ENCODE measurements around the gene DCC.
"Not testable (repeated sequence)": the region's sequence is repeated elsewhere in the genome, so short reads cannot be mapped to it uniquely, and the experiment has no call there.

DCC gene

DNA sequence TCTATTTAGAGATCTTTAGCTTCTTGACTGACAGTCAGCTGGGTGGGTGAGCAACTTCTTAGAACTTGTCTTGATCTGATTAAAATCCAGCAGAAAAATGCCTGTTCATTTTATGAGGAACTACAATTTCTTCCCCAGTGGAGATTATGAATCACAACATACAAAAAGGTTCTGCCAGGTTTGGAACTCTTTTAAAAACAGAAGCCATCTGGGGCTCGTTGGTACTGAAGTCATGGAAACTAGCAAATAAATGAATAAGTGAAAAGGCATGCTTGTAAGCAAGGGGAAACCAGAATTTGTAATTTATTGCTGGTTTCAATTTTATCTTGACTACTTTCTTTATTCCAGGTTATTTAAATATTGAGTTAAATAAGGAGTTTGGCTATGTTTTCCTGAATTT, 1117.1 kb downstream of the DCC start:
- H3K9ac ChIP-seq, result no peak overlapping the region
- no peak overlapping the region for H3K4me2 ChIP-seq (ENCODE audit: low read length)
- no peaks in the 10 kb centered on the region for H3K9me3 ChIP-seq (ENCODE audit: control insufficient read depth, low read length)
- H3K36me3 ChIP-seq (ENCODE audit: control insufficient read depth, insufficient read depth, low read length), result no peaks in the 10 kb centered on the region
- H3K27ac ChIP-seq, result no peak overlapping the region
- no peak overlapping the region for H2AFZ ChIP-seq
- no peaks in the 10 kb centered on the region for H3K4me1 ChIP-seq
- no peaks in the 10 kb centered on the region for H3K27me3 ChIP-seq (ENCODE audit: control insufficient read depth, insufficient read depth, low read length)
- H3K79me2 ChIP-seq, result no peaks in the 10 kb centered on the region
- H3K4me3 ChIP-seq (ENCODE audit: low read depth, low read length), result no peak overlapping the region
- TF ChIP-seq, protein P1, sequence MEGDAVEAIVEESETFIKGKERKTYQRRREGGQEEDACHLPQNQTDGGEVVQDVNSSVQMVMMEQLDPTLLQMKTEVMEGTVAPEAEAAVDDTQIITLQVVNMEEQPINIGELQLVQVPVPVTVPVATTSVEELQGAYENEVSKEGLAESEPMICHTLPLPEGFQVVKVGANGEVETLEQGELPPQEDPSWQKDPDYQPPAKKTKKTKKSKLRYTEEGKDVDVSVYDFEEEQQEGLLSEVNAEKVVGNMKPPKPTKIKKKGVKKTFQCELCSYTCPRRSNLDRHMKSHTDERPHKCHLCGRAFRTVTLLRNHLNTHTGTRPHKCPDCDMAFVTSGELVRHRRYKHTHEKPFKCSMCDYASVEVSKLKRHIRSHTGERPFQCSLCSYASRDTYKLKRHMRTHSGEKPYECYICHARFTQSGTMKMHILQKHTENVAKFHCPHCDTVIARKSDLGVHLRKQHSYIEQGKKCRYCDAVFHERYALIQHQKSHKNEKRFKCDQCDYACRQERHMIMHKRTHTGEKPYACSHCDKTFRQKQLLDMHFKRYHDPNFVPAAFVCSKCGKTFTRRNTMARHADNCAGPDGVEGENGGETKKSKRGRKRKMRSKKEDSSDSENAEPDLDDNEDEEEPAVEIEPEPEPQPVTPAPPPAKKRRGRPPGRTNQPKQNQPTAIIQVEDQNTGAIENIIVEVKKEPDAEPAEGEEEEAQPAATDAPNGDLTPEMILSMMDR (IDR thresholded peaks at IDR 0.05), result no peak

DNA sequence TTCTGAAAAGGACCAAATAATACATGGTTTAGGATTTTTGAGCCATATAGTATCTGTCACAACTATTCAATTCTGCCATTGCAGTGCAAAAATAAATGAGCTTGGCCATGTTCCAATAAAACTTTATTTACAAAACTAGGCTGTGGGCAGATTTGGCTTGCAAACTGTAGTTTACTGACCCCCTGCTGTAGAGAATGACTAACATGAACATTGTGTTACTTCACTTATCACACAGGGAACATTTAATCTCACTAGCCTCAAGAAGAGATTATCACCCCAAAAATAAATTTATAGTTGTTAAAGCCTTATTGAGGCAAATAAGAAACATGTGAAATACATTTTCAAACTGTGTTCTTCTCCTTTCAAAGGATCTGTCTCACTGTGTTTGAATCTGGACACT, 1118.3 kb downstream of the DCC start:
- TF ChIP-seq, protein P1 (IDR thresholded peaks at IDR 0.05), result no peak
- H2AFZ ChIP-seq, result no peak overlapping the region
- H3K79me2 ChIP-seq, result no peaks in the 10 kb centered on the region
- H3K4me2 ChIP-seq (ENCODE audit: low read length), result no peak overlapping the region
- no peak overlapping the region for H3K27ac ChIP-seq
- H3K9ac ChIP-seq, result no peak overlapping the region
- H3K36me3 ChIP-seq (ENCODE audit: control insufficient read depth, insufficient read depth, low read length), result no peaks in the 10 kb centered on the region
- H3K4me3 ChIP-seq (ENCODE audit: low read depth, low read length), result no peak overlapping the region
- no peaks in the 10 kb centered on the region for H3K9me3 ChIP-seq (ENCODE audit: control insufficient read depth, low read length)
- no peaks in the 10 kb centered on the region for H3K4me1 ChIP-seq
- H3K27me3 ChIP-seq (ENCODE audit: control insufficient read depth, insufficient read depth, low read length), result no peaks in the 10 kb centered on the region

DNA sequence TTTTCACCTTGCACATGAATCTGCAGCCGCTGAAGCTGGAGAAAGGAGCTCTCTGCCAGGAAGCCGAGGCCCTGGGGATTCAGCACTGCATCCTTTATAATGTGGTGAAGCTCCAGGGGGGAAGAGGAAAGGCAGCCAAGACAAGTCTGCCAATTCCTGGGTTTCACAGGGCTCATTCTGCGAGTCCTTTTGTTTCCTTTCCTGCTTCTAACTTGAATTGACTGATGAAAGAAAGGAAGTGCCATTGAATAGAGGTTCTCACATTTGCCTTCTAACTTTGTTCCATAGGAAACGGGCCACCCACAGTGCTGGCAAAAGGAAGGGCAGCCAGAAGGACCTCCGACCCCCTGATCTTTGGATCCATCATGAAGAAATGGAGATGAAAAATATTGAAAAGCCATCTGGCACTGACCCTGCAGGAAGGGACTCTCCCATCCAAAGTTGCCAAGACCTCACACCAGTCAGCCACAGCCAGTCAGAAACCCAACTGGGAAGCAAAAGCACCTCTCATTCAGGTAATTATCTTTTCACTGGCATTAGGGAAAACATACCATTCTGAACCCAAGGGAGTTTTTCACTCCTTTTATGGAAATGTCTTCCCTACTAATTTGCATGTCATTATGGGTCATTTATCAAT, 1119.1 kb downstream of the DCC start:
- Histone ChIP-seq H3K27me3 (ENCODE audit: control insufficient read depth, insufficient read depth, low read length) (no peaks in the 10 kb centered on the region), H3K9ac (no peak overlapping the region), H3K27ac (no peak overlapping the region), H3K4me3 (ENCODE audit: low read depth, low read length) (no peak overlapping the region), H3K4me2 (ENCODE audit: low read length) (no peak overlapping the region), H3K9me3 (ENCODE audit: control insufficient read depth, low read length) (no peaks in the 10 kb centered on the region), H3K36me3 (ENCODE audit: control insufficient read depth, insufficient read depth, low read length) (no peaks in the 10 kb centered on the region), H3K79me2 (no peaks in the 10 kb centered on the region), H3K4me1 (no peaks in the 10 kb centered on the region), H2AFZ (no peak overlapping the region)
- TF ChIP-seq, protein P1 (IDR thresholded peaks at IDR 0.05), result no peak

DNA sequence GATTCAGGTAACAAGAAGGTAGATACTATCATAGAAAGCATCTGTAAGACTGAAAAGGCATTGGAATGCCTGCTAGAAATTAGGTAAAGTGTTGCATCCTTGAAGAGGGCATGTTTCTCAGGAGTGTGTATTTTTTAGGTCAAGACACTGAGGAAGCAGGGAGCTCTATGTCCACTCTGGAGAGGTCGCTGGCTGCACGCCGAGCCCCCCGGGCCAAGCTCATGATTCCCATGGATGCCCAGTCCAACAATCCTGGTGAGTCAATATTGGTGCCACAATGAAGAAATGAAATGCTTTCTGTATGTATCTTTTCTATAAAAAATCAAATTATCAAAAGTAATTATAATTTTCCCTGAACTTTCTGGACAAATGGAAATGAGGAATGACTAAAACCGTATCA, 1127.8 kb downstream of the DCC start:
- Histone ChIP-seq H3K4me3 (ENCODE audit: low read depth, low read length) (no peak overlapping the region), H2AFZ (no peak overlapping the region), H3K27me3 (ENCODE audit: control insufficient read depth, insufficient read depth, low read length) (no peaks in the 10 kb centered on the region), H3K4me2 (ENCODE audit: low read length) (no peak overlapping the region), H3K36me3 (ENCODE audit: control insufficient read depth, insufficient read depth, low read length) (no peaks in the 10 kb centered on the region), H3K9ac (no peak overlapping the region), H3K27ac (no peak overlapping the region), H3K79me2 (no peaks in the 10 kb centered on the region), H3K9me3 (ENCODE audit: control insufficient read depth, low read length) (no peaks in the 10 kb centered on the region), H3K4me1 (no peaks in the 10 kb centered on the region)
- TF ChIP-seq, protein P1 (IDR thresholded peaks at IDR 0.05), result no peak

DNA sequence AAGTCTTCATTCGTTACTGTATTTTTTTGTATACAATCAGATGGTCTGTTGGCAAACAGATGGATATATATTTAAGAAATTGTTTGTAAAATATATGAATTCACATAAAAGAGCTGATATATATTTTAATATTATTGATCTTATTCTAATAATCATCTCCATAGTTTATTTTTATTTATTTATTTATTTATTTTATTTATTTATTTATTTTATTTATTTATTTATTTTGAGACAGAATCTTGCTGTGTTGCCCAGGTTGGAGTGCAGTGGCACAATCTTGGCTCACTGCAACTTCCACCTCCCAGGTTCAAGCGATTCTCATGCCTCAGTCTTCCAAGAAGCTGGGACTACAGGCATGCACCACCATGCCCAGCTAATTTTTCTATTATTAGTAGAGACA, 1128.2 kb downstream of the DCC start:
- H2AFZ ChIP-seq; H3K4me3 ChIP-seq (ENCODE audit: low read depth, low read length): not testable (repeated sequence)

More for the DNA sequence above, 1128.2 kb downstream of the DCC start:
- not testable (repeated sequence) for H3K79me2 ChIP-seq; H3K9ac ChIP-seq; H3K36me3 ChIP-seq (ENCODE audit: control insufficient read depth, insufficient read depth, low read length); H3K27ac ChIP-seq; H3K9me3 ChIP-seq (ENCODE audit: control insufficient read depth, low read length); H3K4me1 ChIP-seq; H3K27me3 ChIP-seq (ENCODE audit: control insufficient read depth, insufficient read depth, low read length); H3K4me2 ChIP-seq (ENCODE audit: low read length)
